Measurements from ENCODE around the gene INO80.

GRCh38 chr15:41139619-41140018 lies 23.5 kb upstream of the INO80 start:
- TF ChIP-seq CTCF (IDR thresholded peaks at IDR 0.05): no peak
- no peak for TF ChIP-seq EZH2 (IDR thresholded peaks at IDR 0.05; ENCODE audit: borderline replicate concordance, insufficient read depth, low read depth, low read length, poor library complexity, severe bottlenecking)

Measured in B cell (primary cell).